ENCODE data around the gene TUSC2.

DNA sequence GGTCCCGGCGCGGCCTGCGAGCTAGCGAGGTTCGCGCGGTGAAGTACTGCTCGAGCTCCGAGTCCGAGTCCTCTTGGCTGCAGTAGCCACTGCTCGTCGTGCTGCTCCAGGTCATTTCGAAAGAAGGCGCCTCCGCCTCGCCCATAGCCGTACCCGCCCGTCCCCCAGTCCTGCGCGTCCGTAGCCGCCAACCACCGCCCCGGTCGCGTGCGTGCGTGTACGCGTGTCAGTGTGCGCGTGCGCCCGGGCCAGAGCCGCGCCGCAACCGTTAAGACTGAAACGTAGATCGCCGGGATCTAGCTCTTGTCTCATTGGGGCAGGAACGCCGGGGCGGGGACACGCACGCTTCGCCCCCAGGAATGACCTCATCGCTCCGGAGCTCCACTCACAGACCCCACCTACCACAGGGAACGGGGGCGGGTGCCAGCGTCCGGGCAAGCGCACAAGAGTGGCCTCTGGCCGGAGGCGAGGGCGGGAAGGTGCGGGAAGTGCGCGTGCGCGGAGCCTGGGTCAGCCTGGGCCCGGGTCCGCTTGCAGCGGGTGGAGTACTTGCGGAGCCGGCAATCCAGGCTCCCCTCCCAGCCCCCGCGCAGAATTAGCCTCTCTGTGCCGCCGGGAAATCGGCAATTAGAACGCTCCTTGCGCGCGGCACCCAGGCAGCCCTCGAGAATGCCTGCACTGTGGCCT, 9.3 kb upstream of the TUSC2 start:
- TF ChIP-seq, protein P1, sequence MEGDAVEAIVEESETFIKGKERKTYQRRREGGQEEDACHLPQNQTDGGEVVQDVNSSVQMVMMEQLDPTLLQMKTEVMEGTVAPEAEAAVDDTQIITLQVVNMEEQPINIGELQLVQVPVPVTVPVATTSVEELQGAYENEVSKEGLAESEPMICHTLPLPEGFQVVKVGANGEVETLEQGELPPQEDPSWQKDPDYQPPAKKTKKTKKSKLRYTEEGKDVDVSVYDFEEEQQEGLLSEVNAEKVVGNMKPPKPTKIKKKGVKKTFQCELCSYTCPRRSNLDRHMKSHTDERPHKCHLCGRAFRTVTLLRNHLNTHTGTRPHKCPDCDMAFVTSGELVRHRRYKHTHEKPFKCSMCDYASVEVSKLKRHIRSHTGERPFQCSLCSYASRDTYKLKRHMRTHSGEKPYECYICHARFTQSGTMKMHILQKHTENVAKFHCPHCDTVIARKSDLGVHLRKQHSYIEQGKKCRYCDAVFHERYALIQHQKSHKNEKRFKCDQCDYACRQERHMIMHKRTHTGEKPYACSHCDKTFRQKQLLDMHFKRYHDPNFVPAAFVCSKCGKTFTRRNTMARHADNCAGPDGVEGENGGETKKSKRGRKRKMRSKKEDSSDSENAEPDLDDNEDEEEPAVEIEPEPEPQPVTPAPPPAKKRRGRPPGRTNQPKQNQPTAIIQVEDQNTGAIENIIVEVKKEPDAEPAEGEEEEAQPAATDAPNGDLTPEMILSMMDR (IDR thresholded peaks at IDR 0.05): no peak
- TF ChIP-seq POLR2A (IDR thresholded peaks at IDR 0.05): peak in 1 of 2 donors; percentile 49
- peak; percentile 45 to 90 (median 49) for TF ChIP-seq POLR2AphosphoS5 (IDR thresholded peaks at IDR 0.05)
